ENCODE results near the gene NUP98. TPM values are rescaled to one million over a fixed set of nuclear protein-coding genes. Genes with fewer than 3 reads are reported as not detected.

NUP98 gene
- total and polyA plus RNA-seq, 4 donors = 10.9 to 75.0 (median 43.9) TPM

DNA sequence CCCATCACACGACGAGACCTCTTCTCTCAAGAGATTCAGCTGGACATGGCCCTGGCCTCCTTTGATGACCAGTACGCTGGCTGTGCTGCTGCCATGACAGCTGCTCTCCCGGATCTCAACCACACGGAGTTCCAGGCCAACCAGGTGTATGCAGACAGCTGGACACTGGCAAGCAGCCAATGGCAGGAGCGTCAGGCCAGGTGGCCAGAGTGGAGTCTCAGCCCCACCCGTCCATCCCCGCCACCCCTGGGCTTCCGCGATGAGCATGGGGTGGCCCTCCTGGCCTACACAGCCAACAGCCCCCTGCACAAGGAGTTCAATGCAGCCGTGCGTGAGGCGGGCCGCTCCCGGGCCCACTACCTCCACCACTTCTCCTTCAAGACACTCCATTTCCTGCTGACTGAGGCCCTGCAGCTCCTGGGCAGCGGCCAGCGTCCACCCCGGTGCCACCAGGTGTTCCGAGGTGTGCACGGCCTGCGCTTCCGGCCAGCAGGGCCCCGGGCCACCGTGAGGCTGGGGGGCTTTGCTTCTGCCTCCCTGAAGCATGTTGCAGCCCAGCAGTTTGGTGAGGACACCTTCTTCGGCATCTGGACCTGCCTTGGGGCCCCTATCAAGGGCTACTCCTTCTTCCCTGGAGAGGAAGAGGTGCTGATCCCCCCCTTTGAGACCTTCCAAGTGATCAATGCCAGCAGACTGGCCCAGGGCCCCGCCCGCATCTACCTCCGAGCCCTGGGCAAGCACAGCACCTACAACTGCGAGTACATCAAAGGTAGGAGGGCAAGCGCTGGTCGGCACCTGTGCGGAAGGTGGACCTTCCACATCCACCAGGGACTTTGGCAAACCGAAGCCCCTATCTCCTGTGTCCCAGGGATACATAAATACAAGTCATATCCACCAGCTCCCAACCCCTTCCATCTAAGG is 137.5 kb downstream of the NUP98 start:
- Histone ChIP-seq H3K9me3 (ENCODE audit: control insufficient read depth in 4 of 4, low read length in 3 of 4) (no peaks in the 10 kb centered on the region), H3K27ac (ENCODE audit: low read depth in 1 of 2, low read length in 2 of 2) (no peak overlapping the region), H3K9ac (ENCODE audit: low read depth in 1 of 2, low read length in 2 of 2) (no peak overlapping the region), H3K36me3 (ENCODE audit: control insufficient read depth in 4 of 4, insufficient read depth in 3 of 4, low read depth in 1 of 4, low read length in 3 of 4) (peaks cover 0 to 4% (median 2%) of the 10 kb centered on the region in 4 donors), H3K27me3 (ENCODE audit: control insufficient read depth in 4 of 4, insufficient read depth in 4 of 4, low read length in 3 of 4) (no peaks in the 10 kb centered on the region), H3K4me3 (ENCODE audit: low read depth in 1 of 3, low read length in 3 of 3) (no peak overlapping the region), H3K4me1 (ENCODE audit: control insufficient read depth in 4 of 4, insufficient read depth in 4 of 4, low read length in 3 of 4) (no peaks in the 10 kb centered on the region)
- 89% methylated on average over 33 of the region's 33 CpGs for WGBS
- TF ChIP-seq, protein P1, sequence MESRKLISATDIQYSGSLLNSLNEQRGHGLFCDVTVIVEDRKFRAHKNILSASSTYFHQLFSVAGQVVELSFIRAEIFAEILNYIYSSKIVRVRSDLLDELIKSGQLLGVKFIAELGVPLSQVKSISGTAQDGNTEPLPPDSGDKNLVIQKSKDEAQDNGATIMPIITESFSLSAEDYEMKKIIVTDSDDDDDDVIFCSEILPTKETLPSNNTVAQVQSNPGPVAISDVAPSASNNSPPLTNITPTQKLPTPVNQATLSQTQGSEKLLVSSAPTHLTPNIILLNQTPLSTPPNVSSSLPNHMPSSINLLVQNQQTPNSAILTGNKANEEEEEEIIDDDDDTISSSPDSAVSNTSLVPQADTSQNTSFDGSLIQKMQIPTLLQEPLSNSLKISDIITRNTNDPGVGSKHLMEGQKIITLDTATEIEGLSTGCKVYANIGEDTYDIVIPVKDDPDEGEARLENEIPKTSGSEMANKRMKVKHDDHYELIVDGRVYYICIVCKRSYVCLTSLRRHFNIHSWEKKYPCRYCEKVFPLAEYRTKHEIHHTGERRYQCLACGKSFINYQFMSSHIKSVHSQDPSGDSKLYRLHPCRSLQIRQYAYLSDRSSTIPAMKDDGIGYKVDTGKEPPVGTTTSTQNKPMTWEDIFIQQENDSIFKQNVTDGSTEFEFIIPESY (IDR thresholded peaks at IDR 0.05) = no peak
- TF ChIP-seq, protein P2, sequence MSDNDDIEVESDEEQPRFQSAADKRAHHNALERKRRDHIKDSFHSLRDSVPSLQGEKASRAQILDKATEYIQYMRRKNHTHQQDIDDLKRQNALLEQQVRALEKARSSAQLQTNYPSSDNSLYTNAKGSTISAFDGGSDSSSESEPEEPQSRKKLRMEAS (IDR thresholded peaks at IDR 0.05) = no peak
- TF ChIP-seq RAD21 (IDR thresholded peaks at IDR 0.05) (no peak), HNF4A (conservative IDR thresholded peaks at IDR 0.05) (no peak), NR2F2 (IDR thresholded peaks at IDR 0.05) (no peak), FOXA1 (IDR thresholded peaks at IDR 0.05) (no peak), HNF4G (IDR thresholded peaks at IDR 0.05) (no peak), YY1 (IDR thresholded peaks at IDR 0.05) (no peak), EGR1 (IDR thresholded peaks at IDR 0.05; ENCODE audit: low read depth in 2 of 2) (no peak), FOXA2 (IDR thresholded peaks at IDR 0.05) (no peak), RXRA (IDR thresholded peaks at IDR 0.05) (no peak), JUND (IDR thresholded peaks at IDR 0.05) (no peak), TAF1 (conservative IDR thresholded peaks at IDR 0.05) (no peak), GABPA (IDR thresholded peaks at IDR 0.05 in 1 of 2, conservative IDR thresholded peaks at IDR 0.05 in 1 of 2) (no peak), SP1 (IDR thresholded peaks at IDR 0.05) (no peak)
- TF ChIP-seq, protein P3, sequence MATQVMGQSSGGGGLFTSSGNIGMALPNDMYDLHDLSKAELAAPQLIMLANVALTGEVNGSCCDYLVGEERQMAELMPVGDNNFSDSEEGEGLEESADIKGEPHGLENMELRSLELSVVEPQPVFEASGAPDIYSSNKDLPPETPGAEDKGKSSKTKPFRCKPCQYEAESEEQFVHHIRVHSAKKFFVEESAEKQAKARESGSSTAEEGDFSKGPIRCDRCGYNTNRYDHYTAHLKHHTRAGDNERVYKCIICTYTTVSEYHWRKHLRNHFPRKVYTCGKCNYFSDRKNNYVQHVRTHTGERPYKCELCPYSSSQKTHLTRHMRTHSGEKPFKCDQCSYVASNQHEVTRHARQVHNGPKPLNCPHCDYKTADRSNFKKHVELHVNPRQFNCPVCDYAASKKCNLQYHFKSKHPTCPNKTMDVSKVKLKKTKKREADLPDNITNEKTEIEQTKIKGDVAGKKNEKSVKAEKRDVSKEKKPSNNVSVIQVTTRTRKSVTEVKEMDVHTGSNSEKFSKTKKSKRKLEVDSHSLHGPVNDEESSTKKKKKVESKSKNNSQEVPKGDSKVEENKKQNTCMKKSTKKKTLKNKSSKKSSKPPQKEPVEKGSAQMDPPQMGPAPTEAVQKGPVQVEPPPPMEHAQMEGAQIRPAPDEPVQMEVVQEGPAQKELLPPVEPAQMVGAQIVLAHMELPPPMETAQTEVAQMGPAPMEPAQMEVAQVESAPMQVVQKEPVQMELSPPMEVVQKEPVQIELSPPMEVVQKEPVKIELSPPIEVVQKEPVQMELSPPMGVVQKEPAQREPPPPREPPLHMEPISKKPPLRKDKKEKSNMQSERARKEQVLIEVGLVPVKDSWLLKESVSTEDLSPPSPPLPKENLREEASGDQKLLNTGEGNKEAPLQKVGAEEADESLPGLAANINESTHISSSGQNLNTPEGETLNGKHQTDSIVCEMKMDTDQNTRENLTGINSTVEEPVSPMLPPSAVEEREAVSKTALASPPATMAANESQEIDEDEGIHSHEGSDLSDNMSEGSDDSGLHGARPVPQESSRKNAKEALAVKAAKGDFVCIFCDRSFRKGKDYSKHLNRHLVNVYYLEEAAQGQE (IDR thresholded peaks at IDR 0.05) = no peak
- TF ChIP-seq, protein P4, sequence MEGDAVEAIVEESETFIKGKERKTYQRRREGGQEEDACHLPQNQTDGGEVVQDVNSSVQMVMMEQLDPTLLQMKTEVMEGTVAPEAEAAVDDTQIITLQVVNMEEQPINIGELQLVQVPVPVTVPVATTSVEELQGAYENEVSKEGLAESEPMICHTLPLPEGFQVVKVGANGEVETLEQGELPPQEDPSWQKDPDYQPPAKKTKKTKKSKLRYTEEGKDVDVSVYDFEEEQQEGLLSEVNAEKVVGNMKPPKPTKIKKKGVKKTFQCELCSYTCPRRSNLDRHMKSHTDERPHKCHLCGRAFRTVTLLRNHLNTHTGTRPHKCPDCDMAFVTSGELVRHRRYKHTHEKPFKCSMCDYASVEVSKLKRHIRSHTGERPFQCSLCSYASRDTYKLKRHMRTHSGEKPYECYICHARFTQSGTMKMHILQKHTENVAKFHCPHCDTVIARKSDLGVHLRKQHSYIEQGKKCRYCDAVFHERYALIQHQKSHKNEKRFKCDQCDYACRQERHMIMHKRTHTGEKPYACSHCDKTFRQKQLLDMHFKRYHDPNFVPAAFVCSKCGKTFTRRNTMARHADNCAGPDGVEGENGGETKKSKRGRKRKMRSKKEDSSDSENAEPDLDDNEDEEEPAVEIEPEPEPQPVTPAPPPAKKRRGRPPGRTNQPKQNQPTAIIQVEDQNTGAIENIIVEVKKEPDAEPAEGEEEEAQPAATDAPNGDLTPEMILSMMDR (IDR thresholded peaks at IDR 0.05; ENCODE audit: low read depth, low read length, missing input control) = no peak
- TF ChIP-seq, protein P5, sequence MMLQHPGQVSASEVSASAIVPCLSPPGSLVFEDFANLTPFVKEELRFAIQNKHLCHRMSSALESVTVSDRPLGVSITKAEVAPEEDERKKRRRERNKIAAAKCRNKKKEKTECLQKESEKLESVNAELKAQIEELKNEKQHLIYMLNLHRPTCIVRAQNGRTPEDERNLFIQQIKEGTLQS (IDR thresholded peaks at IDR 0.05) = no peak
- no peak for DNase-seq (ENCODE audit: low spot score)
